ENCODE measurements around the gene ABCB10.

DNA sequence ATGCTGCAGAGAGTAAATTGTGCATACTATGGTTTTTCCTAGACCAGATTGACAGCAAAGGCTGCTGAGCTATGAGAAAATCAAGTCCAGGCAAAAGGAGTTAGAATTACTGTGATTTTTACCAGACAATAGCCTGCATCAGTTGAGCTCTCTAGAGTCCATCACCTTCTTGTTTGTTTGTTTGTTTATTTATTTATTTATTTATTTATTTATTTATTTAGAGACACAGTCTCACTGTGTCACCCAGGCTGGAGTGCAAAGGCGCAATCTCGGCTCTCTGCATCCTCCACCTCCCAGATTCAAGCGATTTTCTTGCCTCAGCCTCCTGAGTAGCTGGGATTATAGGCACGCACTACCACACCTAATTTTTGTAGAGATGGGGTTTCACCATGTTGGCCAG is 24.2 kb upstream of the ABCB10 start:
- TF ChIP-seq, protein P1, sequence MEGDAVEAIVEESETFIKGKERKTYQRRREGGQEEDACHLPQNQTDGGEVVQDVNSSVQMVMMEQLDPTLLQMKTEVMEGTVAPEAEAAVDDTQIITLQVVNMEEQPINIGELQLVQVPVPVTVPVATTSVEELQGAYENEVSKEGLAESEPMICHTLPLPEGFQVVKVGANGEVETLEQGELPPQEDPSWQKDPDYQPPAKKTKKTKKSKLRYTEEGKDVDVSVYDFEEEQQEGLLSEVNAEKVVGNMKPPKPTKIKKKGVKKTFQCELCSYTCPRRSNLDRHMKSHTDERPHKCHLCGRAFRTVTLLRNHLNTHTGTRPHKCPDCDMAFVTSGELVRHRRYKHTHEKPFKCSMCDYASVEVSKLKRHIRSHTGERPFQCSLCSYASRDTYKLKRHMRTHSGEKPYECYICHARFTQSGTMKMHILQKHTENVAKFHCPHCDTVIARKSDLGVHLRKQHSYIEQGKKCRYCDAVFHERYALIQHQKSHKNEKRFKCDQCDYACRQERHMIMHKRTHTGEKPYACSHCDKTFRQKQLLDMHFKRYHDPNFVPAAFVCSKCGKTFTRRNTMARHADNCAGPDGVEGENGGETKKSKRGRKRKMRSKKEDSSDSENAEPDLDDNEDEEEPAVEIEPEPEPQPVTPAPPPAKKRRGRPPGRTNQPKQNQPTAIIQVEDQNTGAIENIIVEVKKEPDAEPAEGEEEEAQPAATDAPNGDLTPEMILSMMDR (conservative IDR thresholded peaks at IDR 0.05) = no peak
- TF ChIP-seq ZFX (IDR thresholded peaks at IDR 0.05) = no peak
